KMS-11 (cell line): ENCODE measurements around the gene UBR3.

Experiments used
- H2AFZ ChIP-seq: fragments of 200-600 bp; sonication (generic); 2 replicates; pipeline ENCODE4 v1.6.1; 2016; ENCODE audit warnings: antibody characterized with exemption, mixed run types, low read depth
- H3K27ac ChIP-seq: fragments of 200-600 bp; sonication (generic); 2 replicates; pipeline ENCODE4 v1.6.1; 2016; ENCODE audit warnings: mild to moderate bottlenecking, mixed run types
- H3K27me3 ChIP-seq: fragments of 200-600 bp; sonication (generic); 2 replicates; pipeline ENCODE4 v1.6.1; 2017; ENCODE audit warnings: mild to moderate bottlenecking, low read depth, mixed run types, moderate library complexity; ENCODE audit not compliant: insufficient read depth
- H3K36me3 ChIP-seq: fragments of 200-600 bp; sonication (generic); 2 replicates; pipeline ENCODE4 v1.6.1; 2017; ENCODE audit warnings: mild to moderate bottlenecking, mixed run types; ENCODE audit not compliant: insufficient read depth
- H3K4me1 ChIP-seq: fragments of 200-600 bp; sonication (generic); 2 replicates; pipeline ENCODE4 v1.6.1; 2016; ENCODE audit warnings: mild to moderate bottlenecking, low read depth, mixed run types; ENCODE audit not compliant: poor library complexity, severe bottlenecking
- H3K4me2 ChIP-seq: fragments of 200-600 bp; sonication (generic); 2 replicates; pipeline ENCODE4 v1.7.0; 2016; ENCODE audit warnings: mild to moderate bottlenecking, mixed run types
- H3K4me3 ChIP-seq: fragments of 200-600 bp; sonication (generic); IDR thresholded peaks from 2 replicates; pipeline ENCODE4 v1.6.1; 2017; ENCODE audit warnings: low read depth, low read length, mixed read lengths; ENCODE audit not compliant: insufficient read depth
- H3K79me2 ChIP-seq: fragments of 200-600 bp; sonication (generic); 2 replicates; pipeline ENCODE4 v1.6.1; 2016; ENCODE audit warnings: low read depth, mixed run types; ENCODE audit not compliant: insufficient read depth
- H3K9ac ChIP-seq: fragments of 200-600 bp; sonication (generic); 2 replicates; pipeline ENCODE4 v1.6.1; 2016; ENCODE audit warnings: mild to moderate bottlenecking, mixed run types
- H4K20me1 ChIP-seq: fragments of 200-600 bp; sonication (generic); 2 replicates; pipeline ENCODE4 v1.6.1; 2016; ENCODE audit warnings: mild to moderate bottlenecking, mixed run types; ENCODE audit not compliant: insufficient read depth
- TF ChIP-seq, protein P1 (sequence below): fragments of 200-600 bp; sonication (generic); conservative IDR thresholded peaks from 2 replicates; pipeline ENCODE4 v1.6.1; 2017; ENCODE audit warnings: low read depth, mild to moderate bottlenecking, antibody characterized with exemption, low read length, moderate library complexity, mixed read lengths

The UBR3 gene

DNA sequence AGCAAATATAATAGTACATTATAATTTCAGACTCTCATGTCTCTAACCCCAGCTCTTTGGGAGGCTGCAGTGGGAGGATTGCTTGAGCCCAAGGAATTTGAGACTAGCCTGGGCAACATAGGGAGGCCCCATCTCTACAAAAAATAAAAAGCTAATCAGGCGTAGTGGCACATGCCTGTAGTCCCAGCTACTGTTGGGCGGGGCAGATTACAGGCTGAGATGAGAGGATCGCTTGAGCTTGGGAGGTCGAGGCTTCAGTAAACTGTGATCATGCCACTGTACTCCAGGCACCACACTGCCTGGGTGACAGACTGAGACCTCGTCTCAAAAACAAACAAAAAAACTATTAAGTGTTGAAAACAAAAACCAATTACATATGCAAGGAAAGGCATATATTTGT, 227.7 kb downstream of the UBR3 start:
- no peaks in the 10 kb centered on the region for H3K36me3 ChIP-seq

DNA sequence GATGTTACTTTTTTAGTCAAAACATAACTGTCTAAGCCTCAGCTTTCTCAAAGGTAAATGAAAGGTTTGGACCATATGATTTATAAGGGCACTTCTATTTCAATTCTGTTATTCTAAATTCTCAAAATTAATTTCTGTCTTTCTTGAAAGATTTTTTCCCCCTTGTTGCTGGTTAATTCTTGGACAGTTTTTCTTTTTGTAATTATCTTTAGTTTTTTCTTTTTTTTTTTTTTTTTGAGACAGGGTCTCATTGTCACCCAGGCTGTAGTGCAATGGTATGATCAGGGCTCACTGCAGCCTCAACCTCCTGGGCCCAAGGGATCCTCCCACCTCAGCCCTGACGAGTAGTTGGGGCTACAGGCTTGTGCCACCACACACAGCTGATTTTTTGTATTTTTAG, 229.6 kb downstream of the UBR3 start:
- H3K27me3 ChIP-seq, result no peaks in the 10 kb centered on the region
- TF ChIP-seq, protein P1, sequence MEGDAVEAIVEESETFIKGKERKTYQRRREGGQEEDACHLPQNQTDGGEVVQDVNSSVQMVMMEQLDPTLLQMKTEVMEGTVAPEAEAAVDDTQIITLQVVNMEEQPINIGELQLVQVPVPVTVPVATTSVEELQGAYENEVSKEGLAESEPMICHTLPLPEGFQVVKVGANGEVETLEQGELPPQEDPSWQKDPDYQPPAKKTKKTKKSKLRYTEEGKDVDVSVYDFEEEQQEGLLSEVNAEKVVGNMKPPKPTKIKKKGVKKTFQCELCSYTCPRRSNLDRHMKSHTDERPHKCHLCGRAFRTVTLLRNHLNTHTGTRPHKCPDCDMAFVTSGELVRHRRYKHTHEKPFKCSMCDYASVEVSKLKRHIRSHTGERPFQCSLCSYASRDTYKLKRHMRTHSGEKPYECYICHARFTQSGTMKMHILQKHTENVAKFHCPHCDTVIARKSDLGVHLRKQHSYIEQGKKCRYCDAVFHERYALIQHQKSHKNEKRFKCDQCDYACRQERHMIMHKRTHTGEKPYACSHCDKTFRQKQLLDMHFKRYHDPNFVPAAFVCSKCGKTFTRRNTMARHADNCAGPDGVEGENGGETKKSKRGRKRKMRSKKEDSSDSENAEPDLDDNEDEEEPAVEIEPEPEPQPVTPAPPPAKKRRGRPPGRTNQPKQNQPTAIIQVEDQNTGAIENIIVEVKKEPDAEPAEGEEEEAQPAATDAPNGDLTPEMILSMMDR, result no peak
- H3K4me2 ChIP-seq, result no peak overlapping the region
- H3K27ac ChIP-seq, result no peak overlapping the region
- no peak overlapping the region for H3K4me3 ChIP-seq
- no peaks in the 10 kb centered on the region for H3K4me1 ChIP-seq
- no peaks in the 10 kb centered on the region for H3K36me3 ChIP-seq
- H4K20me1 ChIP-seq, result no peaks in the 10 kb centered on the region
- no peak overlapping the region for H3K9ac ChIP-seq
- H2AFZ ChIP-seq, result no peak overlapping the region
- H3K79me2 ChIP-seq, result no peaks in the 10 kb centered on the region

More for the DNA sequence above, 227.7 kb downstream of the UBR3 start:
- Histone ChIP-seq H3K9ac (no peak overlapping the region), H3K4me3 (no peak overlapping the region), H3K4me2 (no peak overlapping the region), H3K27ac (no peak overlapping the region), H3K27me3 (no peaks in the 10 kb centered on the region), H2AFZ (no peak overlapping the region), H3K4me1 (no peaks in the 10 kb centered on the region), H3K79me2 (no peaks in the 10 kb centered on the region), H4K20me1 (no peaks in the 10 kb centered on the region)
- TF ChIP-seq, protein P1, result no peak

DNA sequence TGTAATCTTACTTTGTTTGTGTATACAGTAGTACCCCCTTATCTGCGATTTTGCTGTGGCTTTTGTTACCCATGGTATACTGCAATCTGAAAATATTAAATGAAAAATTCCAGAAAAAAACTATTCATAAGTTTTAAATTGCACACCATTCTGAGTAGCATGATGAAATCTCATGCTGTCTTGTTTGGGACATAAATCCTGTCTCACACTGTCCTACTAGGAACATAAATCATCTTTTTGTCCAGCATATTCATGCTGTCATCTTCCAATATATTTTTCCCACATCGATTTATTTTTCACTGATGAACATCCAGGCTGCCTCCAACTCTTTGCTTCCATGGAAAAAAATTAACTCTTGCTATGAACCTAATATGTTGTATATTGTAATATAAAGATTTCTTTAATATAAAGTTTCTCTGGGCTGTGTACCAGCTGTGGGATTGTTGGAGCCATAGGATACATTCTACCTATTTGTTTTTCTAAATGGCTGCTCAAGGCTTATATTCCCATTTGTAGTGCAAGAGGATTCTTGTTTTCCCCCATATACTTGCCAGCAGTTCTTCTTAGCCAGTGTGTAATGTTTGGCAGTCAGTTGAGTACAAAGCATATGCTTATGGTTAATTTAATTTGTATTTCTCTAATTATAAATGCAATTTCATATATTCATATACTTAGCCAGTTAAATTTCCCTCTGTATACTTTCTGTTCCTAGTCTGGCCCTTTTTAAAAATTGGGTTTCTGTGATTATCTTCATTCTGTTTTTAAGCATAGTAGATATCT, 236.4 kb downstream of the UBR3 start:
- H3K4me1 ChIP-seq, result no peaks in the 10 kb centered on the region
- no peaks in the 10 kb centered on the region for H3K36me3 ChIP-seq
- TF ChIP-seq, protein P1, result no peak
- no peak overlapping the region for H3K4me3 ChIP-seq
- no peak overlapping the region for H3K4me2 ChIP-seq
- H3K27me3 ChIP-seq, result no peaks in the 10 kb centered on the region
- H3K79me2 ChIP-seq, result no peaks in the 10 kb centered on the region
- no peak overlapping the region for H2AFZ ChIP-seq
- no peak overlapping the region for H3K9ac ChIP-seq
- no peaks in the 10 kb centered on the region for H4K20me1 ChIP-seq
- H3K27ac ChIP-seq, result no peak overlapping the region

DNA sequence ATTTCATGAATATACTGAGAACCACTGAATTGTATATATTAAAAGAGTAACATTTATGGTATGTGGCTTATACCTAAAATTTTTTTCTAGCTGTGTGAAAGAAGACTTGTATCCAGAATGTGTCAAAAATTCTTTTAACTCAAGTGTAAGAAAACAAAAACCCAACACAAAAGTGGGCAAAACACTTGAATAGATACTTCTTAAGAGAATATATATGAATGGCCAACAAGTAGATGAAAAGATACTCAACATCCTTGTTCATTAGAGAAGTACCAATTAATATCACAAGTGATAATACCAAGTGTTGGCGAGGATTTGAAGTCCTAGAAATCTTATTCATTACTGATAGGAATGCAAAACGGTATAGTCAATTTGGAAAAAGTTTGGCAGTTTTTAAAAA, 243.5 kb downstream of the UBR3 start:
- Histone ChIP-seq H3K4me3 (no peak overlapping the region), H3K4me1 (no peaks in the 10 kb centered on the region), H3K9ac (no peak overlapping the region), H3K27ac (no peak overlapping the region), H2AFZ (no peak overlapping the region), H3K27me3 (no peaks in the 10 kb centered on the region), H3K36me3 (no peaks in the 10 kb centered on the region), H3K4me2 (no peak overlapping the region), H4K20me1 (no peaks in the 10 kb centered on the region), H3K79me2 (no peaks in the 10 kb centered on the region)
- TF ChIP-seq, protein P1, result no peak
